Measurements from ENCODE around the gene GID8. TPM values are rescaled to one million over a fixed set of nuclear protein-coding genes. Genes with fewer than 3 reads are reported as not detected.
A peak's percentile ranks its signal among the peaks of the same experiment; 100 is the strongest.

Gene GID8
- total and polyA plus RNA-seq, 2 experiments from 2014 or later = 41.8 to 106 TPM

- H3K4me1 ChIP-seq (ENCODE audit: insufficient read depth) = peaks cover 19% of the 10 kb centered on the region
- H3F3A ChIP-seq (replicated peaks; ENCODE audit: low read depth) = 0 out of 2 replicates have a peak, but pooled peaks cover 15% of the 10 kb centered on the region
- no peaks in the 10 kb centered on the region; the same call in none of the 2 replicates for H4K20me1 ChIP-seq (replicated peaks; ENCODE audit: insufficient read depth)
- H3K4me2 ChIP-seq = no peak overlapping the region
- Mint-ChIP-seq H3K9me3 (no peaks in the 10 kb centered on the region), H3K27ac (no peak overlapping the region), H3K27me3 (ENCODE audit: insufficient read depth, low read depth, poor library complexity) (peaks cover 15% of the 10 kb centered on the region), H3K36me3 (ENCODE audit: low read depth) (peaks cover 8% of the 10 kb centered on the region; the same call in 2 of the 3 replicates), H3K4me1 (peaks cover 17% of the 10 kb centered on the region), H3K4me3 (no peak overlapping the region)
- peak overlapping the region; percentile 59; the same call in 1 of the 2 replicates for H3K27ac ChIP-seq (ENCODE audit: low read depth)
- H3K36me3 ChIP-seq (ENCODE audit: insufficient read depth) = no peaks in the 10 kb centered on the region; the same call in 1 of the 2 replicates
- ATAC-seq = no peak
- no peak overlapping the region for H2AFZ ChIP-seq
- H3K9me2 ChIP-seq (ENCODE audit: insufficient read depth) = no peaks in the 10 kb centered on the region
- H3K4me3 ChIP-seq = no peak overlapping the region
- no peak for DNase-seq (ENCODE audit: low spot score)
- TF ChIP-seq ZNF114 (CRISPR knock-in tag; IDR thresholded peaks at IDR 0.05) (no peak), EZH2phosphoT487 (IDR thresholded peaks at IDR 0.05; ENCODE audit: unreplicated experiment) (no peak), CREB1 (CRISPR knock-in tag; IDR thresholded peaks at IDR 0.05; ENCODE audit: low read depth) (no peak), ETS1 (IDR thresholded peaks at IDR 0.05) (no peak), NANOG (IDR thresholded peaks at IDR 0.05; ENCODE audit: borderline replicate concordance) (no peak), CTCF (conservative IDR thresholded peaks at IDR 0.05; ENCODE audit: low read depth in 2 of 2) (no peak), EZH2 (IDR thresholded peaks at IDR 0.05; ENCODE audit: low read depth, unreplicated experiment) (no peak), REST (IDR thresholded peaks at IDR 0.05; ENCODE audit: unreplicated experiment) (no peak), ZNF462 (CRISPR knock-in tag; IDR thresholded peaks at IDR 0.05) (no peak), ZNF331 (CRISPR knock-in tag; IDR thresholded peaks at IDR 0.05; ENCODE audit: low read depth) (no peak), POLR2AphosphoS5 (IDR thresholded peaks at IDR 0.05; ENCODE audit: low read depth) (no peak), JUNB (IDR thresholded peaks at IDR 0.05; ENCODE audit: unreplicated experiment) (no peak), STAT1 (IDR thresholded peaks at IDR 0.05; ENCODE audit: unreplicated experiment) (no peak)
- H3K79me2 ChIP-seq (replicated peaks; ENCODE audit: insufficient read depth) = peaks cover 19% of the 10 kb centered on the region
- no peaks in the 10 kb centered on the region for H3K27me3 ChIP-seq (ENCODE audit: insufficient read depth)
These were observed 17.8 kb downstream of the GID8 start for GRCh38 chr20:62955519-62956386.

All from GM23338 (cell line).